ENCODE data around the gene XPO5. TPM values are rescaled to one million over a fixed set of nuclear protein-coding genes. Genes with fewer than 3 reads are reported as not detected.
A peak's percentile ranks its signal among the peaks of the same experiment; 100 is the strongest.
"Not testable (repeated sequence)": the region's sequence is repeated elsewhere in the genome, so short reads cannot be mapped to it uniquely, and the experiment has no call there.

The XPO5 gene
- total RNA-seq, 1 donor from 2014 or later: 22.9 TPM

DNA sequence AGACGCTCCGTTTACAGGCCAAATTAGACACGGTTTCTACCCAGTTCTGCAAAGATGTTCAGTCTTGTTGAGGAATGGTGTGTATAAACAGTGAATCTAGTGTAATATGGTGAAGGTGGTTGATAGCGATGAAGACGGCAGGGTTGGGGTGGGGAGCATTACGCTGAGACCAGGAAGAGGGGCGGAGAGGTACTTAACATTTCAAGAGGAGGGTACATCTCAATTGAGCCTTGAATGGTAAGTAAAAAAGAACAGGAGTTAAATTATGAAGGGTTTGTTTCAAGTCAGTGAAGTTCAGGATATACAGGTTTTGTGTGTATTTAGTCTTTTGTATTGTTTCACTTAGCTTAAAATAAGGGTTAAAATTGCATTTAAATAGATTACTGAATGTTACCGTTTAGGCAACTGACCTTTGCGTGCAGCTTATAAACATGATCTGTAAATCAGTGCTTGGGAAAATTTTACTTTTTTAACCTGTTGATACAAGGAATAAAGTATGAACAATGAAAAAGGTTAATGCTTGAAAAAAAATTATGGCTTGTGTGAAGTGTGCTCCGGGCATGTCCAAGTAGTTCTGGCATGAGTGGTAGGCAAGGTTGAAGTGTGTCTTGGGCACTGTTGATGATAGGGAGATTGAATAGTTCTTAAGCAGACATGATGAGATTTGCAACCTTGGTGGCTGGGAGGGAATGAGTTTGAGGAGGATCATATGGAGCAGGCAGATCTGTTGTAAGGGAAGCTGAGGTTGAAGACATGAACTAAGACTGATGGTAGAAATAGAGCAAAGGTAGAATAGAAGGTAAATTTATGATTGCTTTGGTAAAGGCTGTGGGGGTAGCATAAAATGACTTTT is 58.1 kb downstream of the XPO5 start:
- no peak for DNase-seq

DNA sequence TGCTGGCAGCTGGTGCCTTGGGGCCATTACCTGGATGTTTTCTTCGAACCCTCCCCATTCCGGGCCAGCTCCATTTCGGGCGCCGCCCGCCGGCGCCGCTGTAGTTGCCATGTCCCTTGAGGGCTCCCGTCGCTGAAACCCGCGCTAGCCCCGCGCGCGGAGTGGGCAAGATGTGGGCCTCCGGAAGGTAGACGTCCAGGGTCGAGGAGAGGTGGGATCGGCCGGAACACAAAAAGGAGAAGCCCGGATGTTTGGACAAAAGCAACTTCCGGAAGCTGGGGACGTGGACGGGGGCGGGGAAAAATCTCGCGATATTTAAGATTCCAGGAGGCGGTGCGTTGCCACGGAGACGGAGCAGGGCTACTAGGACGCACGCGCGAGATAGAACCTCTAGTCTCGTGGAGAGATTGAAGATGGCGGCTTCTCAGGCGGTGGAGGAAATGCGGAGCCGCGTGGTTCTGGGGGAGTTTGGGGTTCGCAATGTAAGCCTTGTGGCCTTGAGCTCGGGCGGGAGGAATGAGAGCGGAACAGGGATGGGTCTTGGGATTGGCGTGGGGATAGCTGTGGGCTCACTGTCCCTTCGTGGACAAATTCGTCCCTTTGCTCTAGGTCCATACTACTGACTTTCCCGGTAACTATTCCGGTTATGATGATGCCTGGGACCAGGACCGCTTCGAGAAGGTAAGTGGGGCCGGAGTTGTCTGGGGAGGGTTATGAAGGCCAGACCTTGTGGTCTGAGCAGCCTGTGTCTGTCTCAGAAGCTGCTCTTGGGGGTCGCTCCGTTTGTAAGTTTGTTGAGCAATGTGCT is 58.9 kb downstream of the XPO5 start, which contains the start of the genes POLR1C and YIPF3:
Gene POLR1C (plus strand): TSS at position 393 of the 808 bp plus-strand sequence. CDS start 21 bp downstream, at position 414.
Gene YIPF3 (minus strand): TSS at position 230 of the 808 bp plus-strand sequence. CDS start 119 bp downstream, at position 111.
- peak; percentile 100 for DNase-seq

GRCh38 chr6:43516367-43516696 is 59.5 kb downstream of the XPO5 start:
- DNase-seq: peak; percentile 34

GRCh38 chr6:43515808-43516207 is 60.0 kb downstream of the XPO5 start:
- no peak for DNase-seq

GRCh38 chr6:43511824-43512415 is 63.9 kb downstream of the XPO5 start:
- DNase-seq: peak; percentile 43

- no peak for DNase-seq
Observed at GRCh38 chr6:43510827-43511163, 65.0 kb downstream of the XPO5 start.

DNA sequence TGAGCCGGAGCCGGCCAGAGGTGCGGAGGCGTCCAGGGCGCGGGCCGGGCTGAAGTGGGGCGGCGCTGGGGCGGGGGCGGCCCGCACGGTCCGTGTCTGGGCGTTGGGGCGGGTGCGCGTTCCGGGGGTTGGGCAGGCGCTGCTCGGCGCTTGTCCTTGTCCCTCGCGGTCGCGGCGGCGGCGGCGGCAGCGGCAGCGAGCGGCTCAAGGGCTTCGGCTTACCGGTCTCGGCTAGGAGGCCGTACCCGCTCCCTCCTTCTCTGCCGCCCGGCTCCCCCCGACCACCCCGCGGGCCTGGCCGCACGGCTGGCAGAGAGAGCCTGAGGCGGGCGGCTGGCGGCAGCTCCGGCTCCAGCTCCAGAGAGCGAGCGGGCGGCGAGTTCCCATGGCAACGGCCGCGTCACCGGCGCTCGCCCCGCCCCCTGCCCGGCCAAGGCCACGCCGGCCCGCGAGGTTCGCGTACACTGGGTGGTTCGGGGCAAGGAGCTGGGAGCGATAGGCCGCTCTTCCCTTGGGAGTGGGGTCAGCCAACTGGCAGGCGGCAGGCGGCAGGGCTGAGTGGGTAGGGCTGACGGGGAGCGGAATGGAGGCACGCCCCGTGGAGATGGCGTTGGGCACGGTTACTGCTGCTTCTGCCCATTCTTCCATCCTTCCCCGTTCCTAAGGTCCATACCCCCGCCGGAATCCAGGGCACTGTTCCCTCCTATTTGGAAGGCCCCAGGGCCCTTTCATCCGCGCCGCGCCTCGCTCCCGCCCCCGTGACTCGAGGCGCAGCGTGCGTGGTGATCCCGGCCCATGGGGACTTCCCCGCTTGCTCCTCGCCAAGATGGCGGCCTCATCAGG is 65.6 kb downstream of the XPO5 start, which contains the start of gene LRRC73:
Gene LRRC73 (minus strand): TSS at position 363 of the 843 bp plus-strand sequence. CDS start 561 bp downstream, outside the sequence.
- DNase-seq: peak; percentile 85

GRCh38 chr6:43509142-43509983 is 66.5 kb downstream of the XPO5 start:
- DNase-seq: no peak

DNA sequence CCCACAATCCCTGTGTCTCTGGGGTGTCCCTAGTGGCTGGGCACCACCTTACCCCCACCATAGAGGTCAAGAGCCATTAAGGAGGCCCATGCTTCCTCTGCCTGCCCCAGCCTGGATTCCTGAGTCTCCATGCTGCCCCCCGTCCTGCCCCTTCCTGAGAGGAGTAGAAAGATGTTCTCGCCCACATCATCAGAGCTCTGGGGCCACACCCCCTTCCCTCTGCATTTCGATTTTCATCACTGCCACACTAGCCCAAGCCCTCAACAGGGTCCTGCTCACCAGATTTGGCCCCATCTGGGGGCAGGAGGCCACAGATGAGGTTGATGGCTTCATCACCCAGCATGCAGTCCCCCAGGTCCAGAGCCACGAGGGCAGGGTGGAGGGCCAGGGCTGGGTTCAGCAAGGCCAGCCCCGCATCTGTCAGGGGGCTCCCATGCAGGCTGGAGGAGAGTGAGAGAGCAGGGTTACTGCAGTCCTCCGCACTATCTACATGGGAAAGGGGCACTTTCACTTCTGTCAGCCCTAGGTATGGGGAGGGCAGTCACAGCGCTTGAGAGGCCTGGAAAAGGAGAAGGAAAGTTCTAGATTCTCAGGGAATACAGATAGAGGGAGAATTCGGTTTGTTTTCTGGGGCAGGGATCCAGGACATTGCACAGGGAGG is 67.2 kb downstream of the XPO5 start:
- DNase-seq: no peak

GRCh38 chr6:43506667-43507471 is 69.0 kb downstream of the XPO5 start:
- DNase-seq: peak; percentile 94

GRCh38 chr6:43506171-43506570 is 69.7 kb downstream of the XPO5 start:
- DNase-seq: no peak

DNA sequence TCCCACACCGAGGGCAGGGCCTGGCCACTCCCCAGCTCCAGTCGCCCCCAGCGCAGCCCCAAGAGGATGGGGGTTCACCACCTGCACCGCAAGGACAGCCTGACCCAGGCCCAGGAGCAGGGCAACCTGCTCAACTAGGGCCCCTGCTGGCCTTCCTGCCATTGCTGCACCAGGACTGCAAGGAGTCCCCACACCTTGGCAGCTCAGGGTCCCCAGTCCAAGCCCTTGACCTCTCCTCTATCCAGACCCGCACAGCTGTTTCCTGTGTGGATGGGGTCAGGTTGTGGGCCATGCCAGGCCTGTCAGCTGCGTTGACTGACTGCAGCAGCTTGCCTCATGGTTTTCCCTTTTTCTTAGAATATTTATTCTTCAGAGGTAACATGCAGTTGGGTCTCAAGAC is 70.1 kb downstream of the XPO5 start:
- DNase-seq: no peak

DNA sequence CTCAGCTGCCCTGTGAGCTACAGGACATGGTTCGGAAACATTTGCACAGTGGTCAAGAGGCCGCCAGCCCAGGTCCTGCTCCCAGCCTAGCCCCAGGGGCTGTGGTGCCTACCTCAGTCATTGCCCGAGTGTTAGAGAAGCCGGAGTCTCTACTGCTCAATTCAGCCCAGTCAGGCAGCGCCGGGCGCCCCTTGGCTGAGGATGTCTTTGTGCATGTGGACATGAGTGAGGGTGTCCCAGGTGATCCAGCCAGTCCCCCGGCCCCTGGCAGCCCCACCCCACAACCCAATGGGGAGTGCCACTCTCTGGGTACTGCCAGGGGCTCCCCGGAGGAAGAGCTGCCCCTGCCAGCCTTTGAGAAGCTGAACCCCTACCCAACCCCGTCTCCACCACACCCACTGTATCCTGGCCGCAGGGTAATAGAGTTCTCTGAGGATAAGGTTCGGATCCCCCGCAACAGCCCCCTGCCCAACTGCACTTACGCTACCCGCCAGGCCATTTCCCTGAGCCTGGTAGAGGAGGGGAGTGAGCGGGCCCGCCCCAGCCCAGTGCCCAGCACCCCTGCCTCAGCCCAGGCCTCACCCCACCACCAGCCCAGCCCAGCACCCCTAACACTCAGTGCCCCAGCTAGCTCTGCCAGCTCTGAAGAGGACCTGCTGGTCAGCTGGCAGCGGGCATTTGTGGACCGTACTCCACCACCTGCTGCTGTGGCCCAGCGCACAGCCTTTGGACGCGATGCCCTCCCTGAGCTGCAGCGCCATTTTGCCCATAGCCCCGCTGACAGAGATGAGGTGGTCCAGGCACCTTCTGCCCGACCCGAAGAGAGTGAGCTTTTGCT is 70.9 kb downstream of the XPO5 start:
- no peak for DNase-seq

GRCh38 chr6:43503443-43503842 is 72.4 kb downstream of the XPO5 start:
- no peak for DNase-seq

- DNase-seq: no peak
Observed at GRCh38 chr6:43502666-43503065, 73.2 kb downstream of the XPO5 start.

- DNase-seq: no peak
Observed at GRCh38 chr6:43500921-43501320, 74.9 kb downstream of the XPO5 start.

DNA sequence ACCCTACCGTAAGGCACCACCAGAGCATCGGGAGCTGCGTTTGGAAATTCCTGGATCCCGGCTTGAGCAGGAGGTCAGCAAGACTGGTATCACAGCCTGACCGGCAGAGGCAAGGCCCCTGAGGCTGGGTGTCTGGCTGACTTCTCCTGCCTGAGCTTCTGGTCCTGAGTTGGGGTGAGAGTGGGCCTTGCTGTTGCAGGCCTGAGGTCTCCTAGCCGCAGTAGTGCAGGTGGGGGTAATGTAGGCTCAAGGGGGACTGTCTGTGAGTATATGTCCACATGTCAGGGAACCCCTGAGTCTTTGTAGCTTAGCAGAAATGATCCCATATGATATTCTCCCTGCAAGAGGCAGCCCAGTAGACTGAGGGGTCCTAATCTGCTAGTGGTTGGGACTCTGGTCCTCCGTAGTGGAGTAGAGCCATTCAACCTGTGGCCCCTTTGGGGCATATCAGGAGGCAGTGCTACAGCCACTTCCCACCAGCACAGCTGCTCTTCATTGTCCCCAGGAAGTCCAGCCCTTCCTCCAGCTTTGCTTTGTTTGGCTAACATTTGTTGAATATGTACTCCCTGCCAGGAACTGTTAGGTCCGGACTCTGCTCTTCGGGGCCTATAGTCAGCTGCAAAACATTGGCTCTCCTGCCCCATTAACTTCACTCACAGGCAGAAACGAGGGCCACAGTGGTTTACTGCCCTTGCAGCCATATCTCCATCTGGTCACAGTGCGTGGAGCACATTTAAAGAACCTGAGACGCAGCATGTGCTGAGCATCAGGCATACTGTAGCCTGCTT is 76.6 kb downstream of the XPO5 start:
- no peak for DNase-seq

DNA sequence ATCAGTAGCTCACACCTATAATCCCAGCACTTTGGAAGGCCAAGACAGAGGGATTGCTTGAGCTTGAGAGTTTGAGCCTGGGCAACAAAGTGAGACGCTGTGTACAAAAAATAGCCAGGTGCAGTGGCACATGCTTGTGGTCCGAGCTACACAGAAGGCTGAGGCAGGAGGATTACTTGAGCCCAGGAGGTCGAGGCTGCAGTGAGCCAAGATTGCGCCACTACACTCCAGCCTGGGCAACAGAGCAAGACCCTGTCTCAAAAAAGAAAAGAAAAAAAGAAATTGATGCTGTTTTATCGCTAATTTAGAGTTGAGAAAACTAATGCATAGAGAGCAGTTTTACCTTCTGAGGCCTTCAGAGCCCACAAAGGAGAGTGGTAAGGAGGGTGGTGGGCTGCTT is 77.5 kb downstream of the XPO5 start:
- not testable (repeated sequence) for DNase-seq

All from tongue (tissue), 2 donors.